ENCODE results near the gene NCKAP5.

- TF ChIP-seq CTCF (IDR thresholded peaks at IDR 0.05 in 8 of 11, conservative IDR thresholded peaks at IDR 0.05 in 3 of 11) = no peak
- TF ChIP-seq POLR2AphosphoS5 (IDR thresholded peaks at IDR 0.05) = no peak
Observed at GRCh38 chr2:132680544-132680943, 887.7 kb downstream of the NCKAP5 start.

Measured in spleen (tissue), 7 donors.